ENCODE results near the gene CHD6. TPM values are rescaled to one million over a fixed set of nuclear protein-coding genes. Genes with fewer than 3 reads are reported as not detected.

Gene CHD6
- total and polyA plus RNA-seq, 2 experiments from 2014 or later: 41.0 to 158 TPM

GRCh38 chr20:41433203-41433602 is 185.0 kb downstream of the CHD6 start:
- no peak for DNase-seq (ENCODE audit: low spot score)
- no peak overlapping the region for H3K27ac Mint-ChIP-seq
- peaks cover 36% of the 10 kb centered on the region; the same call in 2 of the 3 replicates for H3K36me3 Mint-ChIP-seq (ENCODE audit: low read depth)

GRCh38 chr20:41432746-41433145 is 185.4 kb downstream of the CHD6 start:
- H2AFZ ChIP-seq: no peak overlapping the region
- ATAC-seq (no peak), DNase-seq (ENCODE audit: low spot score) (no peak)
- no peak overlapping the region for H3K27ac ChIP-seq (ENCODE audit: low read depth)
- Mint-ChIP-seq H3K4me3 (no peak overlapping the region), H3K27me3 (ENCODE audit: insufficient read depth, low read depth, poor library complexity) (no peaks in the 10 kb centered on the region), H3K4me1 (no peaks in the 10 kb centered on the region), H3K9me3 (no peaks in the 10 kb centered on the region), H3K36me3 (ENCODE audit: low read depth) (peaks cover 38% of the 10 kb centered on the region; the same call in 2 of the 3 replicates), H3K27ac (no peak overlapping the region)
- H3K9me2 ChIP-seq (ENCODE audit: insufficient read depth): no peaks in the 10 kb centered on the region
- H3K4me1 ChIP-seq (ENCODE audit: insufficient read depth): no peaks in the 10 kb centered on the region
- TF ChIP-seq ZNF114 (CRISPR knock-in tag; IDR thresholded peaks at IDR 0.05): no peak
- no peak for TF ChIP-seq EZH2 (IDR thresholded peaks at IDR 0.05; ENCODE audit: low read depth, unreplicated experiment)
- no peak for TF ChIP-seq NANOG (IDR thresholded peaks at IDR 0.05; ENCODE audit: borderline replicate concordance)
- H3K36me3 ChIP-seq (ENCODE audit: insufficient read depth): peaks cover 22% of the 10 kb centered on the region
- H3K79me2 ChIP-seq (replicated peaks; ENCODE audit: insufficient read depth): no peaks in the 10 kb centered on the region
- H3K4me3 ChIP-seq: no peak overlapping the region
- no peaks in the 10 kb centered on the region for H3K27me3 ChIP-seq (ENCODE audit: insufficient read depth)
- H3K4me2 ChIP-seq: no peak overlapping the region
- no peaks in the 10 kb centered on the region for H3F3A ChIP-seq (replicated peaks; ENCODE audit: low read depth)
- no peaks in the 10 kb centered on the region for H4K20me1 ChIP-seq (replicated peaks; ENCODE audit: insufficient read depth)

More at GRCh38 chr20:41433203-41433602, 185.0 kb downstream of the CHD6 start:
- no peaks in the 10 kb centered on the region for H4K20me1 ChIP-seq (replicated peaks; ENCODE audit: insufficient read depth)
- TF ChIP-seq JUNB (IDR thresholded peaks at IDR 0.05; ENCODE audit: unreplicated experiment) (no peak), EZH2phosphoT487 (IDR thresholded peaks at IDR 0.05; ENCODE audit: unreplicated experiment) (no peak), POLR2AphosphoS5 (IDR thresholded peaks at IDR 0.05; ENCODE audit: low read depth) (no peak), STAT1 (IDR thresholded peaks at IDR 0.05; ENCODE audit: unreplicated experiment) (no peak), ZNF114 (CRISPR knock-in tag; IDR thresholded peaks at IDR 0.05) (no peak)
- TF ChIP-seq, protein P1, sequence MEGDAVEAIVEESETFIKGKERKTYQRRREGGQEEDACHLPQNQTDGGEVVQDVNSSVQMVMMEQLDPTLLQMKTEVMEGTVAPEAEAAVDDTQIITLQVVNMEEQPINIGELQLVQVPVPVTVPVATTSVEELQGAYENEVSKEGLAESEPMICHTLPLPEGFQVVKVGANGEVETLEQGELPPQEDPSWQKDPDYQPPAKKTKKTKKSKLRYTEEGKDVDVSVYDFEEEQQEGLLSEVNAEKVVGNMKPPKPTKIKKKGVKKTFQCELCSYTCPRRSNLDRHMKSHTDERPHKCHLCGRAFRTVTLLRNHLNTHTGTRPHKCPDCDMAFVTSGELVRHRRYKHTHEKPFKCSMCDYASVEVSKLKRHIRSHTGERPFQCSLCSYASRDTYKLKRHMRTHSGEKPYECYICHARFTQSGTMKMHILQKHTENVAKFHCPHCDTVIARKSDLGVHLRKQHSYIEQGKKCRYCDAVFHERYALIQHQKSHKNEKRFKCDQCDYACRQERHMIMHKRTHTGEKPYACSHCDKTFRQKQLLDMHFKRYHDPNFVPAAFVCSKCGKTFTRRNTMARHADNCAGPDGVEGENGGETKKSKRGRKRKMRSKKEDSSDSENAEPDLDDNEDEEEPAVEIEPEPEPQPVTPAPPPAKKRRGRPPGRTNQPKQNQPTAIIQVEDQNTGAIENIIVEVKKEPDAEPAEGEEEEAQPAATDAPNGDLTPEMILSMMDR (conservative IDR thresholded peaks at IDR 0.05; ENCODE audit: low read depth in 2 of 2): no peak
- no peak overlapping the region for H3K4me3 ChIP-seq
- Mint-ChIP-seq H3K4me1 (no peaks in the 10 kb centered on the region), H3K4me3 (no peak overlapping the region), H3K9me3 (no peaks in the 10 kb centered on the region), H3K27me3 (ENCODE audit: insufficient read depth, low read depth, poor library complexity) (no peaks in the 10 kb centered on the region)
- H3K27me3 ChIP-seq (ENCODE audit: insufficient read depth): no peaks in the 10 kb centered on the region
- no peak overlapping the region for H3K4me2 ChIP-seq
- no peaks in the 10 kb centered on the region for H3F3A ChIP-seq (replicated peaks; ENCODE audit: low read depth)
- no peak overlapping the region for H2AFZ ChIP-seq
- no peaks in the 10 kb centered on the region for H3K79me2 ChIP-seq (replicated peaks; ENCODE audit: insufficient read depth)
- no peak for ATAC-seq
- no peak overlapping the region for H3K27ac ChIP-seq (ENCODE audit: low read depth)
- H3K4me1 ChIP-seq (ENCODE audit: insufficient read depth): no peaks in the 10 kb centered on the region
- no peaks in the 10 kb centered on the region for H3K9me2 ChIP-seq (ENCODE audit: insufficient read depth)
- peaks cover 24% of the 10 kb centered on the region; the same call in 1 of the 2 replicates for H3K36me3 ChIP-seq (ENCODE audit: insufficient read depth)

DNA sequence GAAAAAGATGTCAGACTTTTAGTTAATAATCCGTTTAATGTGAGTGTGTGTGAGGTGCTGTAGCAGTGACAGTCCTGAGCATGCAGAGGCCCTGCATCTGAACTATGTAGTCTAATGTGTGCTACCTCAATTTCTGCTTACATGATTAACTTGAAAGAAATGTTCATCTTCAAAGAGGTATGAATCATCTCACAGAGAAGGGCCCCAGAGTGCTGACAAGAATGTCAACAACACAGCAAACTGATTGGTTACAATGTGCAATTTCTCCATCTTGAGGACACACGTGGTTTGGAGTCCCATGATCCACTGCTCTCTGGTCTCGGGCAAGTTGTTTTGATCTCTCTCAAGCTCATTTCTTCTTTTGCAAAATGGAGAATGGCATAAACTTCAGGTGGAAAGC is 189.9 kb downstream of the CHD6 start:
- DNase-seq (ENCODE audit: low spot score) (no peak), ATAC-seq (no peak)
- Mint-ChIP-seq H3K4me1 (no peaks in the 10 kb centered on the region), H3K27me3 (ENCODE audit: insufficient read depth, low read depth, poor library complexity) (no peaks in the 10 kb centered on the region), H3K9me3 (no peaks in the 10 kb centered on the region), H3K36me3 (ENCODE audit: low read depth) (peaks cover 44% of the 10 kb centered on the region), H3K4me3 (no peak overlapping the region), H3K27ac (no peak overlapping the region)
- Histone ChIP-seq H4K20me1 (replicated peaks; ENCODE audit: insufficient read depth) (0 out of 2 replicates have a peak, but pooled peaks cover 4% of the 10 kb centered on the region), H3K27me3 (ENCODE audit: insufficient read depth) (no peaks in the 10 kb centered on the region), H3K9me2 (ENCODE audit: insufficient read depth) (no peaks in the 10 kb centered on the region), H3K36me3 (ENCODE audit: insufficient read depth) (peaks cover 18% of the 10 kb centered on the region), H3K4me1 (ENCODE audit: insufficient read depth) (peaks cover 4% of the 10 kb centered on the region; the same call in 1 of the 2 replicates), H3K4me3 (no peak overlapping the region), H3K79me2 (replicated peaks; ENCODE audit: insufficient read depth) (no peaks in the 10 kb centered on the region), H3K4me2 (no peak overlapping the region), H3K27ac (ENCODE audit: low read depth) (no peak overlapping the region), H2AFZ (no peak overlapping the region), H3F3A (replicated peaks; ENCODE audit: low read depth) (no peaks in the 10 kb centered on the region)
- no peak for TF ChIP-seq CREB1 (CRISPR knock-in tag; IDR thresholded peaks at IDR 0.05; ENCODE audit: low read depth)
- no peak for TF ChIP-seq ZNF462 (CRISPR knock-in tag; IDR thresholded peaks at IDR 0.05)
- TF ChIP-seq ZNF331 (CRISPR knock-in tag; IDR thresholded peaks at IDR 0.05; ENCODE audit: low read depth): no peak
